ENCODE data around the gene TECPR1.

TECPR1 gene

DNA sequence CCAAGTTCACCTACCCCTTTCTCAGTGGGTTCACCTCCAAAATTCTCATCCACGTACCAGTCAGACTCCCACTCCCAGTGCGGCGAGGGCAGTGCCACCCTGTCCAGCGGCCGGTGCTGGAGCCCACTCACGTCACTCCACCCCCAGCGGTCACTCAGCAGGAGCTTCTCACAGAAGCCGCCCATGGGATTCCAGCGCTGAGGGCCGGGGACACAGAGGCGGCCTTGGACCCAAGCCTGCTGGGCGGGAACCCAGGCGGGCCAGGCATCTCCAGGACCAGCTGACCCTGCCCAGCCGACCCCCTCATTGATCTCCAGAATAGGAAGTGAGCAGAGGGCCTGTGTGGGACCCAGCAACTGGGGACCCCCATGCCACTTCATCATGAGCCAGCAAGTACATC lies 7.2 kb downstream of the TECPR1 start:
- Histone ChIP-seq H4K20me1 (ENCODE audit: control insufficient read depth, insufficient read depth, low read depth, low read length) (peaks cover 9% of the 10 kb centered on the region; the same call in 1 of the 2 replicates), H3K4me3 (ENCODE audit: low read length) (no peak overlapping the region), H3F3A (ENCODE audit: control insufficient read depth, insufficient read depth) (peaks cover 2% of the 10 kb centered on the region; the same call in 1 of the 2 replicates), H3K27ac (ENCODE audit: low read depth, low read length) (no peak overlapping the region), H3K9me2 (replicated peaks; ENCODE audit: control insufficient read depth, low read length) (no peaks in the 10 kb centered on the region), H3K36me3 (ENCODE audit: control insufficient read depth, low read length) (peaks cover under 1% of the 10 kb centered on the region; the same call in 1 of the 2 replicates), H3K79me2 (ENCODE audit: control insufficient read depth, low read length) (peaks cover 1% of the 10 kb centered on the region; the same call in 1 of the 2 replicates), H3K27me3 (ENCODE audit: control insufficient read depth, low read length) (no peaks in the 10 kb centered on the region), H3K4me2 (ENCODE audit: low read length) (no peak overlapping the region), H3K9me3 (ENCODE audit: control insufficient read depth, insufficient read depth, low read length) (no peaks in the 10 kb centered on the region), H3K4me1 (ENCODE audit: control insufficient read depth, low read length) (peaks cover 17% of the 10 kb centered on the region)
- TF ChIP-seq, protein P1, sequence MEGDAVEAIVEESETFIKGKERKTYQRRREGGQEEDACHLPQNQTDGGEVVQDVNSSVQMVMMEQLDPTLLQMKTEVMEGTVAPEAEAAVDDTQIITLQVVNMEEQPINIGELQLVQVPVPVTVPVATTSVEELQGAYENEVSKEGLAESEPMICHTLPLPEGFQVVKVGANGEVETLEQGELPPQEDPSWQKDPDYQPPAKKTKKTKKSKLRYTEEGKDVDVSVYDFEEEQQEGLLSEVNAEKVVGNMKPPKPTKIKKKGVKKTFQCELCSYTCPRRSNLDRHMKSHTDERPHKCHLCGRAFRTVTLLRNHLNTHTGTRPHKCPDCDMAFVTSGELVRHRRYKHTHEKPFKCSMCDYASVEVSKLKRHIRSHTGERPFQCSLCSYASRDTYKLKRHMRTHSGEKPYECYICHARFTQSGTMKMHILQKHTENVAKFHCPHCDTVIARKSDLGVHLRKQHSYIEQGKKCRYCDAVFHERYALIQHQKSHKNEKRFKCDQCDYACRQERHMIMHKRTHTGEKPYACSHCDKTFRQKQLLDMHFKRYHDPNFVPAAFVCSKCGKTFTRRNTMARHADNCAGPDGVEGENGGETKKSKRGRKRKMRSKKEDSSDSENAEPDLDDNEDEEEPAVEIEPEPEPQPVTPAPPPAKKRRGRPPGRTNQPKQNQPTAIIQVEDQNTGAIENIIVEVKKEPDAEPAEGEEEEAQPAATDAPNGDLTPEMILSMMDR (IDR thresholded peaks at IDR 0.05; ENCODE audit: low read depth, low read length, poor library complexity, severe bottlenecking): no peak
- no peak for TF ChIP-seq EZH2phosphoT487 (IDR thresholded peaks at IDR 0.05; ENCODE audit: borderline replicate concordance, low read length)

- no peaks in the 10 kb centered on the region for H3K36me3 ChIP-seq (ENCODE audit: control insufficient read depth, low read length)
- TF ChIP-seq EZH2phosphoT487 (IDR thresholded peaks at IDR 0.05; ENCODE audit: borderline replicate concordance, low read length): no peak
- TF ChIP-seq, protein P1 (IDR thresholded peaks at IDR 0.05; ENCODE audit: low read depth, low read length, poor library complexity, severe bottlenecking): no peak
Measured at GRCh38 chr7:98242934-98243333, 9.1 kb downstream of the TECPR1 start.

DNA sequence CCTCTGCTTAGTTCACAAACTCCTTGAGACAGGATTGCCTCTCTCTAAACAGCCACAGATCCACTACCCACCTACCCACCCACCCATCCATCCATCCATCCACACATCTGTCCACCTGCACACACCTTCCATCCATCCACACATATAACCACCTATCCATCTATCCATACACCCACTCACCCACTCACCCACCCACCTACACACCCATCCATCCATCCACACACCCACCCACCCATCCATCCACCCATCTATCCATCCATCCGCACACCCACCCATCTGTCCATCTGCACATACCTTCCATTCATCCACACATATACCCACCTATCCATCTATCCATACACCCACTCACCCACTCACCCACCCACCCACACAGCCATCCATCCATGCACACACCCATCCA lies 9.7 kb downstream of the TECPR1 start:
- H3K4me1 ChIP-seq (ENCODE audit: control insufficient read depth, low read length): peaks cover 3% of the 10 kb centered on the region; the same call in 1 of the 2 replicates
- H3K36me3 ChIP-seq (ENCODE audit: control insufficient read depth, low read length): no peaks in the 10 kb centered on the region
- H3K79me2 ChIP-seq (ENCODE audit: control insufficient read depth, low read length): no peaks in the 10 kb centered on the region
- no peaks in the 10 kb centered on the region for H3K27me3 ChIP-seq (ENCODE audit: control insufficient read depth, low read length)
- H3K4me2 ChIP-seq (ENCODE audit: low read length): no peak overlapping the region
- H3F3A ChIP-seq (ENCODE audit: control insufficient read depth, insufficient read depth): no peaks in the 10 kb centered on the region
- TF ChIP-seq, protein P1 (IDR thresholded peaks at IDR 0.05; ENCODE audit: low read depth, low read length, poor library complexity, severe bottlenecking): no peak
- no peak for TF ChIP-seq EZH2phosphoT487 (IDR thresholded peaks at IDR 0.05; ENCODE audit: borderline replicate concordance, low read length)
- no peaks in the 10 kb centered on the region for H3K9me2 ChIP-seq (replicated peaks; ENCODE audit: control insufficient read depth, low read length)
- H3K27ac ChIP-seq (ENCODE audit: low read depth, low read length): no peak overlapping the region
- no peak overlapping the region for H3K4me3 ChIP-seq (ENCODE audit: low read length)
- no peaks in the 10 kb centered on the region for H3K9me3 ChIP-seq (ENCODE audit: control insufficient read depth, insufficient read depth, low read length)
- H4K20me1 ChIP-seq (ENCODE audit: control insufficient read depth, insufficient read depth, low read depth, low read length): peaks cover 13% of the 10 kb centered on the region

More at GRCh38 chr7:98242934-98243333, 9.1 kb downstream of the TECPR1 start:
- no peak overlapping the region for H3K27ac ChIP-seq (ENCODE audit: low read depth, low read length)
- H3K4me3 ChIP-seq (ENCODE audit: low read length): no peak overlapping the region
- no peaks in the 10 kb centered on the region for H3F3A ChIP-seq (ENCODE audit: control insufficient read depth, insufficient read depth)
- H3K4me2 ChIP-seq (ENCODE audit: low read length): no peak overlapping the region
- H3K4me1 ChIP-seq (ENCODE audit: control insufficient read depth, low read length): peaks cover 3% of the 10 kb centered on the region; the same call in 1 of the 2 replicates
- no peaks in the 10 kb centered on the region for H3K79me2 ChIP-seq (ENCODE audit: control insufficient read depth, low read length)
- H3K9me3 ChIP-seq (ENCODE audit: control insufficient read depth, insufficient read depth, low read length): no peaks in the 10 kb centered on the region
- peaks cover 13% of the 10 kb centered on the region for H4K20me1 ChIP-seq (ENCODE audit: control insufficient read depth, insufficient read depth, low read depth, low read length)
- H3K27me3 ChIP-seq (ENCODE audit: control insufficient read depth, low read length): no peaks in the 10 kb centered on the region
- no peaks in the 10 kb centered on the region for H3K9me2 ChIP-seq (replicated peaks; ENCODE audit: control insufficient read depth, low read length)
